Measurements from ENCODE around the gene UQCR10. TPM values are rescaled to one million over a fixed set of nuclear protein-coding genes. Genes with fewer than 3 reads are reported as not detected.

The UQCR10 gene
- total RNA-seq, 1 experiment from 2014 or later, result 119 TPM

DNA sequence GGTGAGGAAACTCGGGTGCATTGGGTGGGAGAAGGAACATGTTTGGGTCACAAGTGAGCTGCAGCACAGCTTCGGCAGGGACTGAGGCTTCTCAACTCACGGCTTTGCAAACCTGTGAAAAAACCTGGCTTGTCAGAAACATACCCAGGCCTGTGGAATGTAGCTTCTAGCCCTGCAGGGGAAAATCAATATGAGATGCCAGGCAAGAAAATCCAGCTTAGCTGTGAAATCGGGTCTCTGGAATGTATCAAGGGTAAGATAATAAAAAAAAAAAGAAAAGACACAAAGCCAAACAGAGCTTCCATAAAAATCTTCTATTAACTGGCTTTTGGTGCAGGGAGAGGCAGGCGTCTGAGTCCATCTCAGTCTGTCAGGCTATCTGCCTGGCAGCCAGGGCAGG lies 28.5 kb downstream of the UQCR10 start:
- CTCF ChIA-PET, result interaction anchor here (1.2 kb wide), 1 partner anchor 210 kb away, joined by 5 read pairs; no protein-coding TSS in a partner anchor
- no peaks in the 10 kb centered on the region for H3K9me2 ChIP-seq (ENCODE audit: insufficient read depth)
- H3K4me2 ChIP-seq (ENCODE audit: low read length), result no peak overlapping the region
- peaks cover 15 to 30% of the 10 kb centered on the region in 2 experiments; a peak in 3 of 4 replicates for H3K36me3 ChIP-seq (ENCODE audit: control insufficient read depth in 1 of 2, insufficient read depth in 2 of 2, low read length in 2 of 2)
- intact Hi-C loops (cut with micrococcal nuclease), result no loop called here
- no peak for DNase-seq (ENCODE audit: low read depth, low spot score)
- no peak overlapping the region; the same call in 1 of the 2 replicates for H3K27ac ChIP-seq (ENCODE audit: low read depth, low read length)
- no peak overlapping the region for H2AFZ ChIP-seq (ENCODE audit: low read depth, low read length, poor library complexity, severe bottlenecking)
- RAD21 ChIA-PET (ENCODE audit: low non-redundant PET in 1 of 2, low total read pairs in 2 of 2, uncharacterized antibody in 2 of 2, unreplicated experiment in 2 of 2), result no interaction called here
- no peak overlapping the region for H3K9ac ChIP-seq (ENCODE audit: low read length)
- H3K4me1 ChIP-seq (ENCODE audit: control insufficient read depth in 1 of 2, insufficient read depth in 2 of 2, low read length in 2 of 2), result peaks cover 26 to 28% of the 10 kb centered on the region in 2 experiments
- H3K27me3 ChIP-seq (ENCODE audit: insufficient read depth, low read length), result no peaks in the 10 kb centered on the region
- H3K4me3 ChIP-seq (replicated peaks in 1 of 2; ENCODE audit: low read depth in 1 of 2, low read length in 2 of 2), result no peak overlapping the region
- BruUV-seq (replicated peaks), result no TSS peak
- no peak for ATAC-seq
- POLR2A ChIA-PET, result interaction anchor here (0.9 kb wide), 1 partner anchor 19 kb away, joined by 3 read pairs; no protein-coding TSS in a partner anchor
- no peaks in the 10 kb centered on the region for H3K79me2 ChIP-seq (ENCODE audit: insufficient read depth, low read length)
- H4K20me1 ChIP-seq (ENCODE audit: insufficient read depth), result no peaks in the 10 kb centered on the region
- TF ChIP-seq POLR2A (IDR thresholded peaks at IDR 0.05; ENCODE audit: borderline replicate concordance, extremely low read depth, insufficient read depth, insufficient read length) (no peak), ZFX (IDR thresholded peaks at IDR 0.05) (no peak), SIN3A (IDR thresholded peaks at IDR 0.05; ENCODE audit: low read depth) (no peak), FOSL1 (IDR thresholded peaks at IDR 0.05; ENCODE audit: low read depth) (no peak), CEBPB (IDR thresholded peaks at IDR 0.05; ENCODE audit: low read depth) (no peak), ELF1 (IDR thresholded peaks at IDR 0.05; ENCODE audit: borderline replicate concordance, low read depth) (no peak), SP1 (IDR thresholded peaks at IDR 0.05; ENCODE audit: low read depth) (no peak)
- TF ChIP-seq, protein P1, sequence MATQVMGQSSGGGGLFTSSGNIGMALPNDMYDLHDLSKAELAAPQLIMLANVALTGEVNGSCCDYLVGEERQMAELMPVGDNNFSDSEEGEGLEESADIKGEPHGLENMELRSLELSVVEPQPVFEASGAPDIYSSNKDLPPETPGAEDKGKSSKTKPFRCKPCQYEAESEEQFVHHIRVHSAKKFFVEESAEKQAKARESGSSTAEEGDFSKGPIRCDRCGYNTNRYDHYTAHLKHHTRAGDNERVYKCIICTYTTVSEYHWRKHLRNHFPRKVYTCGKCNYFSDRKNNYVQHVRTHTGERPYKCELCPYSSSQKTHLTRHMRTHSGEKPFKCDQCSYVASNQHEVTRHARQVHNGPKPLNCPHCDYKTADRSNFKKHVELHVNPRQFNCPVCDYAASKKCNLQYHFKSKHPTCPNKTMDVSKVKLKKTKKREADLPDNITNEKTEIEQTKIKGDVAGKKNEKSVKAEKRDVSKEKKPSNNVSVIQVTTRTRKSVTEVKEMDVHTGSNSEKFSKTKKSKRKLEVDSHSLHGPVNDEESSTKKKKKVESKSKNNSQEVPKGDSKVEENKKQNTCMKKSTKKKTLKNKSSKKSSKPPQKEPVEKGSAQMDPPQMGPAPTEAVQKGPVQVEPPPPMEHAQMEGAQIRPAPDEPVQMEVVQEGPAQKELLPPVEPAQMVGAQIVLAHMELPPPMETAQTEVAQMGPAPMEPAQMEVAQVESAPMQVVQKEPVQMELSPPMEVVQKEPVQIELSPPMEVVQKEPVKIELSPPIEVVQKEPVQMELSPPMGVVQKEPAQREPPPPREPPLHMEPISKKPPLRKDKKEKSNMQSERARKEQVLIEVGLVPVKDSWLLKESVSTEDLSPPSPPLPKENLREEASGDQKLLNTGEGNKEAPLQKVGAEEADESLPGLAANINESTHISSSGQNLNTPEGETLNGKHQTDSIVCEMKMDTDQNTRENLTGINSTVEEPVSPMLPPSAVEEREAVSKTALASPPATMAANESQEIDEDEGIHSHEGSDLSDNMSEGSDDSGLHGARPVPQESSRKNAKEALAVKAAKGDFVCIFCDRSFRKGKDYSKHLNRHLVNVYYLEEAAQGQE (IDR thresholded peaks at IDR 0.05; ENCODE audit: low read depth), result no peak
- H3K9me3 ChIP-seq (ENCODE audit: control insufficient read depth in 1 of 2, insufficient read depth in 1 of 2, low read depth in 1 of 2, low read length in 2 of 2), result no peaks in the 10 kb centered on the region

Data from HCT116 (cell line).